ENCODE results near the gene GMDS. TPM values are rescaled to one million over a fixed set of nuclear protein-coding genes. Genes with fewer than 3 reads are reported as not detected.

The GMDS gene
- total and polyA plus RNA-seq, 2 experiments from 2014 or later = 30.1 to 36.5 TPM

DNA sequence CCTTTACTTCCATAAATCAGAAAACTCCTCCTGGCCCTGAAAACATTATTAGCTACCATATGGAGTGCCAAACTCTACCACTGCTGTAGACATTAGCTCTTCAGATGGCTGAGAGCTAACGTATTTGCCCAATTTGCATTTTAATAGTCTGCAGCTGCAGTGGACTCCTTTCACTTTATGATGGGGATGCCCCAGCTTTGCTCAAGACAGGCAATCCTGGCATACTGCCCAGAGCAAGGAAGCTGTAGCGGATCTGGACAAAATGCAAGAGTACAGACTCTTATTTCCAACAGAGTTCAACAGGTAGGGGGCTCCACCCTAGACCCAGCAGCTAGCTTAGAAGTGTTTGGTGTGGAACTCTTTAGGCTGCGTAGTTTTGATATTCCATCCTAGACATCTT lies 389.0 kb downstream of the GMDS start:
- no peak overlapping the region for H3K4me3 Mint-ChIP-seq
- Histone ChIP-seq H3K4me1 (ENCODE audit: insufficient read depth) (peaks cover 20% of the 10 kb centered on the region), H3K4me3 (no peak overlapping the region), H3K27me3 (ENCODE audit: insufficient read depth) (no peaks in the 10 kb centered on the region), H3K9me2 (ENCODE audit: insufficient read depth) (no peaks in the 10 kb centered on the region), H3F3A (replicated peaks; ENCODE audit: low read depth) (no peaks in the 10 kb centered on the region), H3K79me2 (replicated peaks; ENCODE audit: insufficient read depth) (no peaks in the 10 kb centered on the region), H2AFZ (no peak overlapping the region), H3K36me3 (ENCODE audit: insufficient read depth) (no peaks in the 10 kb centered on the region), H4K20me1 (replicated peaks; ENCODE audit: insufficient read depth) (no peaks in the 10 kb centered on the region; the same call in 1 of the 2 replicates), H3K4me2 (peak overlapping the region; percentile 46; the same call in 1 of the 2 replicates), H3K27ac (ENCODE audit: low read depth) (no peak overlapping the region)
- no peaks in the 10 kb centered on the region for H3K36me3 Mint-ChIP-seq (ENCODE audit: low read depth)
- H3K27ac Mint-ChIP-seq = no peak overlapping the region
- no peaks in the 10 kb centered on the region for H3K9me3 Mint-ChIP-seq
- DNase-seq (ENCODE audit: low spot score) (no peak), ATAC-seq (peak; percentile 41)
- peaks cover 36% of the 10 kb centered on the region for H3K4me1 Mint-ChIP-seq
- no peaks in the 10 kb centered on the region for H3K27me3 Mint-ChIP-seq (ENCODE audit: insufficient read depth, low read depth, poor library complexity)
- TF ChIP-seq CTCF (conservative IDR thresholded peaks at IDR 0.05; ENCODE audit: low read depth in 2 of 2) = 0 out of 4 replicates have a peak, but pooled peaks have one; percentile 14 to 26
- TF ChIP-seq, protein P1, sequence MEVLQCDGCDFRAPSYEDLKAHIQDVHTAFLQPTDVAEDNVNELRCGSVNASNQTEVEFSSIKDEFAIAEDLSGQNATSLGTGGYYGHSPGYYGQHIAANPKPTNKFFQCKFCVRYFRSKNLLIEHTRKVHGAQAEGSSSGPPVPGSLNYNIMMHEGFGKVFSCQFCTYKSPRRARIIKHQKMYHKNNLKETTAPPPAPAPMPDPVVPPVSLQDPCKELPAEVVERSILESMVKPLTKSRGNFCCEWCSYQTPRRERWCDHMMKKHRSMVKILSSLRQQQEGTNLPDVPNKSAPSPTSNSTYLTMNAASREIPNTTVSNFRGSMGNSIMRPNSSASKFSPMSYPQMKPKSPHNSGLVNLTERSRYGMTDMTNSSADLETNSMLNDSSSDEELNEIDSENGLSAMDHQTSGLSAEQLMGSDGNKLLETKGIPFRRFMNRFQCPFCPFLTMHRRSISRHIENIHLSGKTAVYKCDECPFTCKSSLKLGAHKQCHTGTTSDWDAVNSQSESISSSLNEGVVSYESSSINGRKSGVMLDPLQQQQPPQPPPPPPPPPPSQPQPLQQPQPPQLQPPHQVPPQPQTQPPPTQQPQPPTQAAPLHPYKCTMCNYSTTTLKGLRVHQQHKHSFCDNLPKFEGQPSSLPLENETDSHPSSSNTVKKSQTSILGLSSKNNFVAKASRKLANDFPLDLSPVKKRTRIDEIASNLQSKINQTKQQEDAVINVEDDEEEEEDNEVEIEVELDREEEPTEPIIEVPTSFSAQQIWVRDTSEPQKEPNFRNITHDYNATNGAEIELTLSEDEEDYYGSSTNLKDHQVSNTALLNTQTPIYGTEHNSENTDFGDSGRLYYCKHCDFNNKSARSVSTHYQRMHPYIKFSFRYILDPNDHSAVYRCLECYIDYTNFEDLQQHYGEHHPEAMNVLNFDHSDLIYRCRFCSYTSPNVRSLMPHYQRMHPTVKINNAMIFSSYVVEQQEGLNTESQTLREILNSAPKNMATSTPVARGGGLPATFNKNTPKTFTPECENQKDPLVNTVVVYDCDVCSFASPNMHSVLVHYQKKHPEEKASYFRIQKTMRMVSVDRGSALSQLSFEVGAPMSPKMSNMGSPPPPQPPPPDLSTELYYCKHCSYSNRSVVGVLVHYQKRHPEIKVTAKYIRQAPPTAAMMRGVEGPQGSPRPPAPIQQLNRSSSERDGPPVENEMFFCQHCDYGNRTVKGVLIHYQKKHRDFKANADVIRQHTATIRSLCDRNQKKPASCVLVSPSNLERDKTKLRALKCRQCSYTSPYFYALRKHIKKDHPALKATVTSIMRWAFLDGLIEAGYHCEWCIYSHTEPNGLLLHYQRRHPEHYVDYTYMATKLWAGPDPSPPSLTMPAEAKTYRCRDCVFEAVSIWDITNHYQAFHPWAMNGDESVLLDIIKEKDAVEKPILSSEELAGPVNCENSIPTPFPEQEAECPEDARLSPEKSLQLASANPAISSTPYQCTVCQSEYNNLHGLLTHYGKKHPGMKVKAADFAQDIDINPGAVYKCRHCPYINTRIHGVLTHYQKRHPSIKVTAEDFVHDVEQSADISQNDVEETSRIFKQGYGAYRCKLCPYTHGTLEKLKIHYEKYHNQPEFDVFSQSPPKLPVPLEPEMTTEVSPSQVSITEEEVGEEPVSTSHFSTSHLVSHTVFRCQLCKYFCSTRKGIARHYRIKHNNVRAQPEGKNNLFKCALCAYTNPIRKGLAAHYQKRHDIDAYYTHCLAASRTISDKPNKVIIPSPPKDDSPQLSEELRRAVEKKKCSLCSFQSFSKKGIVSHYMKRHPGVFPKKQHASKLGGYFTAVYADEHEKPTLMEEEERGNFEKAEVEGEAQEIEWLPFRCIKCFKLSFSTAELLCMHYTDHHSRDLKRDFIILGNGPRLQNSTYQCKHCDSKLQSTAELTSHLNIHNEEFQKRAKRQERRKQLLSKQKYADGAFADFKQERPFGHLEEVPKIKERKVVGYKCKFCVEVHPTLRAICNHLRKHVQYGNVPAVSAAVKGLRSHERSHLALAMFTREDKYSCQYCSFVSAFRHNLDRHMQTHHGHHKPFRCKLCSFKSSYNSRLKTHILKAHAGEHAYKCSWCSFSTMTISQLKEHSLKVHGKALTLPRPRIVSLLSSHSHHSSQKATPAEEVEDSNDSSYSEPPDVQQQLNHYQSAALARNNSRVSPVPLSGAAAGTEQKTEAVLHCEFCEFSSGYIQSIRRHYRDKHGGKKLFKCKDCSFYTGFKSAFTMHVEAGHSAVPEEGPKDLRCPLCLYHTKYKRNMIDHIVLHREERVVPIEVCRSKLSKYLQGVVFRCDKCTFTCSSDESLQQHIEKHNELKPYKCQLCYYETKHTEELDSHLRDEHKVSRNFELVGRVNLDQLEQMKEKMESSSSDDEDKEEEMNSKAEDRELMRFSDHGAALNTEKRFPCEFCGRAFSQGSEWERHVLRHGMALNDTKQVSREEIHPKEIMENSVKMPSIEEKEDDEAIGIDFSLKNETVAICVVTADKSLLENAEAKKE (CRISPR knock-in tag; IDR thresholded peaks at IDR 0.05) = no peak

DNA sequence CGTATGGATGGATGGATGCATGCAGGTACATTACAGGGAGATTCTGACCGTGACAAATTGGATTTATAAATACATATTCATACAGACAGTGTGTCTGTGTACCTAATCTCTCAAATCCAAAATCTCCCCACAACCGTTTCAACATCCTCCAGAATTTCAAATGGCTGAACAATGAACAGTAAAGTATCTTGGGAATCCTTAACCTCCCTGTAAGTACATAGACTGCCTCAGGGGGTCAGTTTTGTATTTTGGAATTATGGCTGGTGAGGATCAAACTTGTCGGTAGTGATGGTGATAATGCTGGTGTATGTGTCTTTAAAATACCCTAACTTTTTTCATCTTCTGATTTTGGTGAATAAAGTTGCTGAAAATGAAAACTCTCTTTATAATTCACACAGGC lies 389.5 kb downstream of the GMDS start:
- ATAC-seq = no peak
- no peaks in the 10 kb centered on the region for H3K79me2 ChIP-seq (replicated peaks; ENCODE audit: insufficient read depth)
- Mint-ChIP-seq H3K4me1 (peaks cover 34% of the 10 kb centered on the region), H3K9me3 (no peaks in the 10 kb centered on the region), H3K4me3 (no peak overlapping the region), H3K27me3 (ENCODE audit: insufficient read depth, low read depth, poor library complexity) (no peaks in the 10 kb centered on the region), H3K36me3 (ENCODE audit: low read depth) (no peaks in the 10 kb centered on the region), H3K27ac (no peak overlapping the region)
- no peak overlapping the region for H2AFZ ChIP-seq
- H3K27me3 ChIP-seq (ENCODE audit: insufficient read depth) = no peaks in the 10 kb centered on the region
- H3K4me3 ChIP-seq = no peak overlapping the region
- no peaks in the 10 kb centered on the region; the same call in 1 of the 2 replicates for H4K20me1 ChIP-seq (replicated peaks; ENCODE audit: insufficient read depth)
- peaks cover 20% of the 10 kb centered on the region for H3K4me1 ChIP-seq (ENCODE audit: insufficient read depth)
- no peak for DNase-seq (ENCODE audit: low spot score)
- H3K4me2 ChIP-seq = no peak overlapping the region
- H3K27ac ChIP-seq (ENCODE audit: low read depth) = no peak overlapping the region
- no peaks in the 10 kb centered on the region for H3K9me2 ChIP-seq (ENCODE audit: insufficient read depth)
- no peaks in the 10 kb centered on the region for H3K36me3 ChIP-seq (ENCODE audit: insufficient read depth)
- H3F3A ChIP-seq (replicated peaks; ENCODE audit: low read depth) = no peaks in the 10 kb centered on the region
- TF ChIP-seq ZNF331 (CRISPR knock-in tag; IDR thresholded peaks at IDR 0.05; ENCODE audit: low read depth) (no peak), EZH2phosphoT487 (IDR thresholded peaks at IDR 0.05; ENCODE audit: unreplicated experiment) (no peak)
- TF ChIP-seq, protein P1 (CRISPR knock-in tag; IDR thresholded peaks at IDR 0.05) = no peak
